Keratinocyte (primary cell): ENCODE data around the gene CFAP299. TPM values are rescaled to one million over a fixed set of nuclear protein-coding genes. Genes with fewer than 3 reads are reported as not detected.

ENCODE experiments used
- DNase-seq: peaks from one replicate; pipeline ENCODE4 v3.0.0-alpha.2; 2011; ENCODE audit warnings: low read depth, missing footprints, low spot score
- FAIRE-seq: peaks from 2 replicates; lab custom pipeline; 2011; peaks lifted over from hg19 to GRCh38; lab: Jason Lieb, UNC
- H2AFZ ChIP-seq: 2 replicates; pipeline ENCODE4 v1.6.0; 2012; ENCODE audit warnings: low read length, control low read depth, inconsistent platforms; ENCODE audit not compliant: control insufficient read depth
- H3K27ac ChIP-seq: 2 replicates; pipeline ENCODE4 v1.5.1; 2011; ENCODE audit warnings: low read length; ENCODE audit not compliant: control insufficient read depth, insufficient read depth
- H3K27me3 ChIP-seq: 3 replicates; pipeline ENCODE4 v1.6.0; 2011; ENCODE audit warnings: low read length; ENCODE audit not compliant: control insufficient read depth, insufficient read depth; ENCODE audit errors: extremely low read depth
- H3K36me3 ChIP-seq, 2 experiments: 2 replicates in 1 of 2; 3 replicates in 1 of 2; pipeline ENCODE4 v1.5.1; 2011; ENCODE audit warnings: low read length in 2 of 2, mild to moderate bottlenecking in 1 of 2; ENCODE audit not compliant: control insufficient read depth in 2 of 2, insufficient read depth in 2 of 2; ENCODE audit errors: extremely low read depth in 1 of 2
- H3K4me1 ChIP-seq: 3 replicates; pipeline ENCODE4 v1.5.1; 2011; ENCODE audit warnings: low read length; ENCODE audit not compliant: control insufficient read depth, insufficient read depth; ENCODE audit errors: extremely low read depth
- H3K4me2 ChIP-seq: 3 replicates; pipeline ENCODE4 v1.6.0; 2011; ENCODE audit warnings: low read depth, low read length; ENCODE audit not compliant: control insufficient read depth, insufficient read depth; ENCODE audit errors: extremely low read depth
- H3K4me3 ChIP-seq, 3 experiments: fragments of 200-600 bp in 1 of 3; sonication (generic) in 1 of 3; 2 replicates in 2 of 3; 3 replicates in 1 of 3; pipeline ENCODE4 v1.5.1; 2011 to 2016; ENCODE audit warnings: low read length in 3 of 3, mild to moderate bottlenecking in 3 of 3, control low read depth in 2 of 3, inconsistent platforms in 1 of 3, low read depth in 1 of 3, mixed read lengths in 1 of 3, mixed run types in 1 of 3, moderate library complexity in 1 of 3; ENCODE audit not compliant: control insufficient read depth in 2 of 3, insufficient read depth in 2 of 3; ENCODE audit errors: extremely low read depth in 1 of 3
- H3K79me2 ChIP-seq: 2 replicates; pipeline ENCODE4 v1.6.0; 2012; ENCODE audit warnings: low read length; ENCODE audit not compliant: control insufficient read depth, insufficient read depth
- H3K9ac ChIP-seq: 3 replicates; pipeline ENCODE4 v1.6.0; 2011; ENCODE audit warnings: low read length; ENCODE audit not compliant: control insufficient read depth, insufficient read depth; ENCODE audit errors: extremely low read depth
- H3K9me1 ChIP-seq: 3 replicates; pipeline ENCODE4 v1.6.0; 2011; ENCODE audit warnings: low read length; ENCODE audit not compliant: control insufficient read depth, insufficient read depth; ENCODE audit errors: extremely low read depth
- H3K9me3 ChIP-seq: 2 replicates; pipeline ENCODE4 v1.5.1; 2012; ENCODE audit warnings: low read depth, low read length; ENCODE audit not compliant: control insufficient read depth
- H4K20me1 ChIP-seq: 3 replicates; pipeline ENCODE4 v1.6.0; 2011; ENCODE audit warnings: low read length; ENCODE audit not compliant: control insufficient read depth, insufficient read depth; ENCODE audit errors: extremely low read depth
- EZH2 ChIP-seq: IDR thresholded peaks from one replicate; pipeline ENCODE4 v1.6.1; 2012; ENCODE audit warnings: inconsistent platforms, mild to moderate bottlenecking, low read length, moderate library complexity
- dilution Hi-C: fragments of 300-500 bp; cut with MboI; formaldehyde crosslinking; loops from one replicate; pipeline ENCODE4 v1.7.0; 2020; ENCODE audit warnings: low sequenced_read_pairs; ENCODE audit not compliant: extremely low pct_ligation_motif_present
- polyA plus RNA-seq, 5 experiments: library from polyadenylated mRNA; depleted of rRNA in 3 of 5; stranded (reverse) in 3 of 5; stranded (forward) in 1 of 5; unstranded in 1 of 5; fragments of >200 nt; gene quantifications; 1 replicate in 1 of 5; 2 replicates in 3 of 5; 3 replicates in 1 of 5; pipeline versions ENCODE4 v1.2.1 to v1.2.3, GENCODE V29; 2011 to 2012; ENCODE audit warnings: missing spikeins in 2 of 5, low read depth in 1 of 5, low replicate concordance in 1 of 5
- TF ChIP-seq, protein P1 (sequence below), 3 experiments: IDR thresholded peaks in 1 of 3; conservative IDR thresholded peaks in 1 of 3; optimal IDR thresholded peaks in 1 of 3; 2 replicates in 2 of 3; 3 replicates in 1 of 3; pipeline versions ENCODE3 to v1.5.1; 2011; ENCODE audit warnings: low read length in 3 of 3, mild to moderate bottlenecking in 3 of 3, moderate library complexity in 2 of 3, control low read depth in 1 of 3, inconsistent platforms in 1 of 3; ENCODE audit not compliant: insufficient read depth in 2 of 3; ENCODE audit errors: extremely low read depth in 1 of 3

Gene CFAP299
- polyA plus RNA-seq, 1 donor (not counting 4 experiments of a cell fraction or from before 2014, with no cell fraction given): 0.14 TPM

DNA sequence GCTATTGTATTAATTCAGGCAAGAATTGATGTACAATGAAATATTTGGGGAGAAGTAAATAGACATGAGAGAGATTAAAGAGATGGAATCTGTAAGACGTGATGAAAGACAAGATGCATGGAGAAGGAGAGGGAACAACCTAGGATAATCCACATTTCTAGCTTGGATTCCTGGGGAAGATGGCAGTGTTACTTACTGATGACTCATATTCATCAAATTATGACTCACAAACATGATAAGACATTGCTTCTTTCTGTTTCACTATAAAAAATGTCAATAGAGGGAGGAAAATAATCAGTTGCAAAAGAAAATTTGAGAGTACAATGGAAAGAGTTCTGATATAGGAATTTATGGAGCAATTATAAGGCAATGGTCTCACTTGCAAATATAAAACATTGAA, 590.9 kb downstream of the CFAP299 start:
- peak; percentile 77 for FAIRE-seq
- no peaks in the 10 kb centered on the region for H3K27me3 ChIP-seq

DNA sequence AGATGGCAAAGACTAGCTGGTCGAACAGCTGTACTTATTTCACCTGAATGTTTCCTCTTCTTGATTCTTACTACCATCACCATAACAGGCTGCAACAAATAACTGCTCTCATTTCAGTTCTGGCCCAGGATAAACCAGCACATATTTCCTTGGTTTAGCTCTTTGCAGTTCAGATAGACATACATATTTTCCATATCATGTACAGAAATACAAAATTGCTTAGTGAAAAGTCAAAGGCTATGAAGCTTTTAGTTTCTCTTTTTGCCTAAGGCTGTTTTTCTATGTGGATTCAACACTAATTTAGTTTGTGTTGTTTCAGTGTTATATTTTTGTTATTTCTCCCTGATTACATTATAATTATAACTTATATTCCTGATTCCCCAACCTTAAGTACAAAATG, 591.4 kb downstream of the CFAP299 start:
- Histone ChIP-seq H3K36me3 (no peaks in the 10 kb centered on the region), H3K9me3 (no peaks in the 10 kb centered on the region), H3K4me3 (no peak overlapping the region), H3K4me2 (peak overlapping the region; percentile 25), H3K79me2 (no peaks in the 10 kb centered on the region), H3K4me1 (peaks cover 5% of the 10 kb centered on the region), H4K20me1 (no peaks in the 10 kb centered on the region), H3K27me3 (no peaks in the 10 kb centered on the region), H2AFZ (no peak overlapping the region), H3K27ac (no peak overlapping the region), H3K9ac (no peak overlapping the region), H3K9me1 (no peaks in the 10 kb centered on the region)
- dilution Hi-C loops: no loop called here
- TF ChIP-seq, protein P1, sequence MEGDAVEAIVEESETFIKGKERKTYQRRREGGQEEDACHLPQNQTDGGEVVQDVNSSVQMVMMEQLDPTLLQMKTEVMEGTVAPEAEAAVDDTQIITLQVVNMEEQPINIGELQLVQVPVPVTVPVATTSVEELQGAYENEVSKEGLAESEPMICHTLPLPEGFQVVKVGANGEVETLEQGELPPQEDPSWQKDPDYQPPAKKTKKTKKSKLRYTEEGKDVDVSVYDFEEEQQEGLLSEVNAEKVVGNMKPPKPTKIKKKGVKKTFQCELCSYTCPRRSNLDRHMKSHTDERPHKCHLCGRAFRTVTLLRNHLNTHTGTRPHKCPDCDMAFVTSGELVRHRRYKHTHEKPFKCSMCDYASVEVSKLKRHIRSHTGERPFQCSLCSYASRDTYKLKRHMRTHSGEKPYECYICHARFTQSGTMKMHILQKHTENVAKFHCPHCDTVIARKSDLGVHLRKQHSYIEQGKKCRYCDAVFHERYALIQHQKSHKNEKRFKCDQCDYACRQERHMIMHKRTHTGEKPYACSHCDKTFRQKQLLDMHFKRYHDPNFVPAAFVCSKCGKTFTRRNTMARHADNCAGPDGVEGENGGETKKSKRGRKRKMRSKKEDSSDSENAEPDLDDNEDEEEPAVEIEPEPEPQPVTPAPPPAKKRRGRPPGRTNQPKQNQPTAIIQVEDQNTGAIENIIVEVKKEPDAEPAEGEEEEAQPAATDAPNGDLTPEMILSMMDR (optimal IDR thresholded peaks at IDR 0.05 in 1 of 3, IDR thresholded peaks at IDR 0.05 in 1 of 3, conservative IDR thresholded peaks at IDR 0.05 in 1 of 3; ENCODE audit: extremely low read depth in 1 of 3, insufficient read depth in 2 of 3, low read length in 3 of 3): no peak
- TF ChIP-seq EZH2: no peak
- FAIRE-seq (no peak), DNase-seq (no peak)

More for the DNA sequence above, 590.9 kb downstream of the CFAP299 start:
- no peaks in the 10 kb centered on the region for H3K36me3 ChIP-seq
- H2AFZ ChIP-seq: no peak overlapping the region
- no peaks in the 10 kb centered on the region for H3K9me3 ChIP-seq
- no peak overlapping the region for H3K9ac ChIP-seq
- H4K20me1 ChIP-seq: no peaks in the 10 kb centered on the region
- peak overlapping the region; percentile 25 for H3K4me2 ChIP-seq
- H3K79me2 ChIP-seq: no peaks in the 10 kb centered on the region
- TF ChIP-seq, protein P1 (optimal IDR thresholded peaks at IDR 0.05 in 1 of 3, IDR thresholded peaks at IDR 0.05 in 1 of 3, conservative IDR thresholded peaks at IDR 0.05 in 1 of 3; ENCODE audit: extremely low read depth in 1 of 3, insufficient read depth in 2 of 3, low read length in 3 of 3): no peak
- TF ChIP-seq EZH2: no peak
- dilution Hi-C loops: no loop called here
- H3K9me1 ChIP-seq: no peaks in the 10 kb centered on the region
- H3K4me1 ChIP-seq: peaks cover 5% of the 10 kb centered on the region
- no peak overlapping the region for H3K4me3 ChIP-seq
- no peak overlapping the region for H3K27ac ChIP-seq
- DNase-seq: no peak
